Stomach (tissue), 4 donors: ENCODE data around the gene HERPUD1.

Source experiments
- POLR2A ChIP-seq, 4 donors: fragments of 450-650 bp; IDR thresholded peaks; one replicate each; pipeline ENCODE4 v1.6.1; 2016; ENCODE audit warnings: antibody characterized with exemption in 4 of 4, control low read depth in 2 of 4, mild to moderate bottlenecking in 1 of 4, moderate library complexity in 1 of 4
- POLR2AphosphoS5 ChIP-seq, 3 donors: sonication (generic); formaldehyde crosslinking; IDR thresholded peaks; one replicate each; pipeline ENCODE4 v1.6.1; 2016; ENCODE audit warnings: antibody characterized with exemption in 3 of 3
- TF ChIP-seq, protein P1 (sequence below), 7 experiments: fragments of 450-650 bp in 4 of 7; fragments of 200-600 bp in 3 of 7; sonication (generic) in 3 of 7; IDR thresholded peaks; one replicate each; pipeline ENCODE4 v1.5.1; 2016 to 2019; ENCODE audit warnings: antibody characterized with exemption in 7 of 7, control low read depth in 2 of 7, mild to moderate bottlenecking in 1 of 7

- TF ChIP-seq, protein P1, sequence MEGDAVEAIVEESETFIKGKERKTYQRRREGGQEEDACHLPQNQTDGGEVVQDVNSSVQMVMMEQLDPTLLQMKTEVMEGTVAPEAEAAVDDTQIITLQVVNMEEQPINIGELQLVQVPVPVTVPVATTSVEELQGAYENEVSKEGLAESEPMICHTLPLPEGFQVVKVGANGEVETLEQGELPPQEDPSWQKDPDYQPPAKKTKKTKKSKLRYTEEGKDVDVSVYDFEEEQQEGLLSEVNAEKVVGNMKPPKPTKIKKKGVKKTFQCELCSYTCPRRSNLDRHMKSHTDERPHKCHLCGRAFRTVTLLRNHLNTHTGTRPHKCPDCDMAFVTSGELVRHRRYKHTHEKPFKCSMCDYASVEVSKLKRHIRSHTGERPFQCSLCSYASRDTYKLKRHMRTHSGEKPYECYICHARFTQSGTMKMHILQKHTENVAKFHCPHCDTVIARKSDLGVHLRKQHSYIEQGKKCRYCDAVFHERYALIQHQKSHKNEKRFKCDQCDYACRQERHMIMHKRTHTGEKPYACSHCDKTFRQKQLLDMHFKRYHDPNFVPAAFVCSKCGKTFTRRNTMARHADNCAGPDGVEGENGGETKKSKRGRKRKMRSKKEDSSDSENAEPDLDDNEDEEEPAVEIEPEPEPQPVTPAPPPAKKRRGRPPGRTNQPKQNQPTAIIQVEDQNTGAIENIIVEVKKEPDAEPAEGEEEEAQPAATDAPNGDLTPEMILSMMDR (IDR thresholded peaks at IDR 0.05) = no peak
- no peak for TF ChIP-seq POLR2A (IDR thresholded peaks at IDR 0.05)
- TF ChIP-seq POLR2AphosphoS5 (IDR thresholded peaks at IDR 0.05) = no peak
These were observed 5.0 kb downstream of the HERPUD1 start for GRCh38 chr16:56936950-56937349.
